Hepatocyte (in vitro differentiated cells): Measurements from ENCODE around the gene IRX3.

ENCODE experiments used
- EZH2 ChIP-seq: fragments of 200-600 bp; sonication (generic); IDR thresholded peaks from 2 replicates; pipeline ENCODE4 v1.6.1; 2016; ENCODE audit warnings: antibody characterized with exemption, mild to moderate bottlenecking, borderline replicate concordance
- EZH2phosphoT487 ChIP-seq: fragments of 200-600 bp; sonication (generic); IDR thresholded peaks from one replicate; pipeline ENCODE4 v1.6.1; 2018; ENCODE audit warnings: antibody characterized with exemption, mild to moderate bottlenecking, low read depth, moderate library complexity; ENCODE audit not compliant: unreplicated experiment, severe bottlenecking
- TF ChIP-seq, protein P1 (sequence below): fragments of 200-600 bp; sonication (generic); IDR thresholded peaks from 2 replicates; pipeline ENCODE4 v1.5.1; 2016; ENCODE audit warnings: antibody characterized with exemption, mild to moderate bottlenecking; ENCODE audit not compliant: poor library complexity

DNA sequence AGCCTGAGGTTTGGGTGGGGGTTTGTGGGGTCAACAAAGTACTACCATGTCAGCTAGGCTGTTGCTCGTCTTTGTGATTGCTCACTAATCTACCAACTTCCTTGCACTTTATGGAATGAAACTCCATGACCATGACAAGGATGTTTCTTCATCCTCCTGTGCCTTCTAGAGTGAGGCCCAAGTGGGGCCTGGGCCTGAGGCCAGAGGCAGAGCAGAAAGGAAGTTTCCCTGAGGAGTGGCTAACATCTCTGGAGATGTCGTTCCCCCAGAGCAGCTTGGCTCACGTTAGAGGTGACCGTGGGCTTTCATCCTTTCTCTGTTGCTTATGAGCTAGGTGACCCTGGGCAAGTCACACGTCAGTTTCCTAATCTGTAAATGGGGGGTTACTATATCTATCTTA is 41.0 kb upstream of the IRX3 start:
- TF ChIP-seq EZH2 (no peak), EZH2phosphoT487 (no peak)
- TF ChIP-seq, protein P1, sequence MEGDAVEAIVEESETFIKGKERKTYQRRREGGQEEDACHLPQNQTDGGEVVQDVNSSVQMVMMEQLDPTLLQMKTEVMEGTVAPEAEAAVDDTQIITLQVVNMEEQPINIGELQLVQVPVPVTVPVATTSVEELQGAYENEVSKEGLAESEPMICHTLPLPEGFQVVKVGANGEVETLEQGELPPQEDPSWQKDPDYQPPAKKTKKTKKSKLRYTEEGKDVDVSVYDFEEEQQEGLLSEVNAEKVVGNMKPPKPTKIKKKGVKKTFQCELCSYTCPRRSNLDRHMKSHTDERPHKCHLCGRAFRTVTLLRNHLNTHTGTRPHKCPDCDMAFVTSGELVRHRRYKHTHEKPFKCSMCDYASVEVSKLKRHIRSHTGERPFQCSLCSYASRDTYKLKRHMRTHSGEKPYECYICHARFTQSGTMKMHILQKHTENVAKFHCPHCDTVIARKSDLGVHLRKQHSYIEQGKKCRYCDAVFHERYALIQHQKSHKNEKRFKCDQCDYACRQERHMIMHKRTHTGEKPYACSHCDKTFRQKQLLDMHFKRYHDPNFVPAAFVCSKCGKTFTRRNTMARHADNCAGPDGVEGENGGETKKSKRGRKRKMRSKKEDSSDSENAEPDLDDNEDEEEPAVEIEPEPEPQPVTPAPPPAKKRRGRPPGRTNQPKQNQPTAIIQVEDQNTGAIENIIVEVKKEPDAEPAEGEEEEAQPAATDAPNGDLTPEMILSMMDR, result no peak
